CD4-positive, alpha-beta T cell treated with Interleukin-21 for 1 hour (primary cell): ENCODE results near the gene CHKA.

Experiments
- DNase-seq: peaks from one replicate; pipeline ENCODE4 v3.0.0-alpha.2; 2020

Gene CHKA

GRCh38 chr11:68011051-68011943 is 109.9 kb downstream of the CHKA start:
- DNase-seq: no peak

DNA sequence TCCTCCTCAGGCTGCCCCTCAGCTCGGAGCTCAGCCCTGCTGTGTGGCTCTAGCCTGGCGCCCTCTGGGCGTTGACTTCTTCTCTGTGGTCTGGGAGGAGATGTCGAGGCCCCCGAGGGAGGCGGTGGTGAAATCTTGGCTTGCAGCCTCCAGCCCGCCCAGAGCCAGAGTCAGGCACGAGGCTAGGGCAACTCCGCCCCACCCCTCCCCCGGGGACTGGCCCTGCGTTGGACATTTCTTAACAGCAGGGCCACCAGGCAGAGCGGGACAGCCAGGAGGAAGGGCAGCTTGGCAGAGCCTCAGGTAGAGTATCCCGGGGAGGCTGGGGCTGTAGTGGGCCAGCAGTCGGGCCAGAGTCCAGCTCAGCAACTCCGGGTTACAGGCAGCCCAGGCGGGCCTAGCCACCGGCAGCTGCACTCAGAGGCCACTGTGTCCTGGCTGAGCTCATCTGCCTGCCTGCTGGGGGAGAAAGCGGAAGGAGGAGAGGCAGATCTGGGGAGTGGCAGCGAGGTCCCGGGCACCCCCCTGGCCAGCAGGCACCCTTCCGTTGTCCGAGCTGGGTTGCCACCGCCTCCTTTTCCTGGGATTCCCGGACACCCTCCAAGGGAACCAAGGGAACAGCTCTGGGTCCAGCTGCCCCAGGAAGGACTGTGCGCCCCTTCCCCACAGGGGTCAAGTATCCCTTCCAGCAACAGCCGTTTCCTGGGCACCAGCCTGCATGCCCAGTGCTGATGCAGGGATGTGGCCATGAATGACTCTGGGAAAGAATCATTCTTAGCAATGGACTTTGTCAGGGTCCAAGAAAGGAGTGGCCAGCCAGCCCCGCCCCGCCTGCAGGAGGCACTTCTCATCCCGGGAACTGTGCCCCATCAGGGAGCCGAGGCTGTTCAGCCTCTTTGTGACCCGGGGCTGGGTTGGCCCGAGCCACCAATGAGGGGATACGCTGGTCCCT is 110.8 kb downstream of the CHKA start, which contains the start of gene ALDH3B1:
ALDH3B1 (plus strand) TSS at position 238 of the 952 bp plus-strand sequence. CDS start 4,971 bp downstream, outside the sequence.
- peak; percentile 19 for DNase-seq

GRCh38 chr11:68009391-68010089 is 111.6 kb downstream of the CHKA start:
- no peak for DNase-seq

GRCh38 chr11:68008381-68009337 is 112.5 kb downstream of the CHKA start:
- DNase-seq: no peak

DNA sequence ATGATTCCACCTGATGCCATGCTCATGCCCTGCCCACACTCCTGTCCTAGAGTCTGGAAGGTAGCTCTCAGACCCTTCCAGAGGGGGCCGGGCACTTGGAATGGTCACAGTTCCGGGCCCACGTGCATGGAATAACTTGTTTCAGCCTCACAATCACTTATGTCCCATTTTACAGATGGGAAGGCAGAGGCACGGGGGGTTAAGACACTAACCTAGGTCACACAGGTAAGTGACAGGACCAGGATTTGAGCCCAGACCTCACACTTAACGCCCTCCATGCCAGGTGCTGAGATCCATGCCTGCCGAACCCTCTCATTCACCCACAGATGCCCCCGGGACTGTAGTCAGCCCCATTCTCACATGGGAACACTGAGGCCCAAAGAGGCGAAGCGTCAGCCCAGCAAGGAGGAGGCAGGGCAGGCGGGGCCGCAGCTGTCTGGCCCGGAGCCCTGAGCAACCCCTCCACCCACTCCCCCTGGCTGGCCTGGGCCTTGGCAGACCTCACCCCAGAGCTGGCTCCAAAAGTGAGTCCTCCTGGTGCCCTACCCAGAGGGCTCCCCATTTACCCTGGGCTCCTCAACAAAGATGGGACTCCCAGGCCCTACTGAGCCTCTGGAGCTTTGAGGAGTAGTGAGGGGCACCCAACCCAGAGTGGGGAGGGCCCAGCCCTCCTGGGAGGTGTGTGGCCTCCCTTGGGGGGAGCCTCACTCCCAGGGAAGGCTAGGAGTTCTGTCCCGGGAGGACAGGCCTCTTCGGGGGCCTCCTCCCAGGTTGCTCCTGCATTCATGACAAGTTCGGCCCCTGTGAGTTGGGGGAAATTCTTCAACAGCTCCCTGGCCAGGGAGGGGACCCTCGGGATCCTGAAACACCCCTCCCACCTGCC is 113.4 kb downstream of the CHKA start:
- DNase-seq: no peak

DNA sequence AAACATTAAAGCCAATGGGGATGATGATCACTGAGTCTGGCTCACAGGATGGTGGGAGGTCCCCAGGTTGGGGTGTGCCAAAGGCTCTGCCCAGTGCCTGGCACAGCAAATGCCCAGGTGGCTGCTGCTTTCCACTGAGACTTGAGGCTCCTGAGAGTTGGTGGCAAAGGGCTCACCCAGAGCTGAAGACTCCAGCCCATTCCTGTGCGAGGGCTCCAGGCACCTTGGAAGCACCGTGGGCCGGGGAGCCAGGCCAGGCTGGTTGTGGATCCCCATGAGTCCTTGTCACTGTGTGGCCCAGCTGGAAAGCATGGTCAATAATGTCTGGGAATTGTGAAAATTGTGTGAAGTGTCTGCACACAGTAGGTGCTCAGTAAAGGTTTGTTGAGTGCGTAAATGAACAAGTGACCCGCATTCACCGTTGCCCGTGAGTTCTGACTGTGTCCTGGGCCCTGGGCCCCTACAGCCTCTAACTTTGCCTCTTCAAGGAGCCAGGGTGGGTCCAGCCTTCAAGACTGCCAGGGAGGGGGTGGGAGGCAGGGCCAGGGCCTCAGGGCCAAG is 114.5 kb downstream of the CHKA start:
- no peak for DNase-seq

- DNase-seq: no peak
These were observed 116.4 kb downstream of the CHKA start for GRCh38 chr11:68004551-68005335.

GRCh38 chr11:68003846-68004550 is 117.2 kb downstream of the CHKA start, which contains the start of gene UNC93B1:
Gene UNC93B1 (minus strand): TSS chr11:68004097. CDS start chr11:68004043, 54 bp downstream.
- peak; percentile 85 for DNase-seq

GRCh38 chr11:68002938-68003845 is 118.0 kb downstream of the CHKA start:
- DNase-seq: peak; percentile 66
